WTC11 (cell line): Measurements from ENCODE around the gene DNASE2B.

Source experiments
- CREB1 ChIP-seq: sonication (generic); formaldehyde crosslinking; IDR thresholded peaks from 2 replicates; pipeline ENCODE4 v1.8.0; 2023; ENCODE audit warnings: mild to moderate bottlenecking, missing genetic modification reagents
- CTCF ChIP-seq: fragments of 200-600 bp; IDR thresholded peaks from 2 replicates; pipeline ENCODE4 v1.8.0; 2022; ENCODE audit warnings: antibody characterized with exemption
- STAT6 ChIP-seq: sonication (generic); formaldehyde crosslinking; conservative IDR thresholded peaks from 2 replicates; pipeline ENCODE4 v1.8.1; 2023; ENCODE audit warnings: mild to moderate bottlenecking, low read depth, missing genetic modification reagents, moderate library complexity
- TEAD4 ChIP-seq: sonication (generic); formaldehyde crosslinking; IDR thresholded peaks from 2 replicates; pipeline ENCODE4 v1.8.0; 2022; ENCODE audit warnings: mild to moderate bottlenecking, missing genetic modification reagents
- USF1 ChIP-seq: sonication (generic); formaldehyde crosslinking; IDR thresholded peaks from 2 replicates; pipeline ENCODE4 v1.8.0; 2022; ENCODE audit warnings: mild to moderate bottlenecking, missing genetic modification reagents
- USF2 ChIP-seq: sonication (generic); formaldehyde crosslinking; IDR thresholded peaks from 2 replicates; pipeline ENCODE4 v1.8.1; 2023; ENCODE audit warnings: mild to moderate bottlenecking, missing genetic modification reagents, moderate library complexity
- ZBTB21 ChIP-seq: sonication (generic); formaldehyde crosslinking; IDR thresholded peaks from 2 replicates; pipeline ENCODE4 v1.8.1; 2023; ENCODE audit warnings: mild to moderate bottlenecking, missing genetic modification reagents, borderline replicate concordance

- TF ChIP-seq CTCF (no peak), CREB1 (CRISPR knock-in tag) (no peak), USF2 (CRISPR knock-in tag) (no peak), ZBTB21 (no peak), TEAD4 (CRISPR knock-in tag) (no peak), USF1 (no peak), STAT6 (CRISPR knock-in tag) (no peak)
Measured at GRCh38 chr1:84348759-84349158, 49.5 kb upstream of the DNASE2B start.
